ENCODE results near the gene ADIRF.
"Not testable (repeated sequence)": the region's sequence is repeated elsewhere in the genome, so short reads cannot be mapped to it uniquely, and the experiment has no call there.

The ADIRF gene

GRCh38 chr10:86981020-86981419 is 12.7 kb downstream of the ADIRF start:
- DNase-seq, result not testable (repeated sequence)

- no peak for DNase-seq
Measured at GRCh38 chr10:86981716-86982115, 13.4 kb downstream of the ADIRF start.

GRCh38 chr10:86984498-86984897 is 16.2 kb downstream of the ADIRF start:
- not testable (repeated sequence) for DNase-seq

GRCh38 chr10:86988520-86988919 is 20.2 kb downstream of the ADIRF start:
- DNase-seq, result no peak

GRCh38 chr10:86991362-86991761 is 23.1 kb downstream of the ADIRF start:
- DNase-seq, result not testable (repeated sequence)

- DNase-seq, result no peak
Measured at GRCh38 chr10:86992456-86992855, 24.2 kb downstream of the ADIRF start.

GRCh38 chr10:86992929-86993328 is 24.6 kb downstream of the ADIRF start:
- DNase-seq, result no peak

- not testable (repeated sequence) for DNase-seq
Measured at GRCh38 chr10:86999802-87000403, 31.6 kb downstream of the ADIRF start.

- no peak for DNase-seq
Measured at GRCh38 chr10:87000491-87000890, 32.2 kb downstream of the ADIRF start.

- DNase-seq, result not testable (repeated sequence)
Measured at GRCh38 chr10:87007124-87007523, 38.8 kb downstream of the ADIRF start.

GRCh38 chr10:87007674-87008073 is 39.4 kb downstream of the ADIRF start:
- DNase-seq, result not testable (repeated sequence)

- not testable (repeated sequence) for DNase-seq
Measured at GRCh38 chr10:87008303-87008702, 40.0 kb downstream of the ADIRF start.

- not testable (repeated sequence) for DNase-seq
Measured at GRCh38 chr10:87009134-87009696, 40.9 kb downstream of the ADIRF start.

- DNase-seq, result not testable (repeated sequence)
Measured at GRCh38 chr10:87013528-87013927, 45.2 kb downstream of the ADIRF start.

- not testable (repeated sequence) for DNase-seq
Measured at GRCh38 chr10:87014986-87015716, 46.9 kb downstream of the ADIRF start.

- not testable (repeated sequence) for DNase-seq
Measured at GRCh38 chr10:87018127-87018526, 49.8 kb downstream of the ADIRF start.

GRCh38 chr10:87019066-87019465 is 50.8 kb downstream of the ADIRF start:
- not testable (repeated sequence) for DNase-seq

GRCh38 chr10:87019504-87019903 is 51.2 kb downstream of the ADIRF start:
- DNase-seq, result not testable (repeated sequence)

- DNase-seq, result not testable (repeated sequence)
Measured at GRCh38 chr10:87020056-87020455, 51.8 kb downstream of the ADIRF start, which contains the start of gene FAM25A. FAM25A (plus strand) TSS chr10:87020294; CDS start chr10:87020325, 31 bp downstream.

Measured in CD4-positive, alpha-beta T cell treated with Interleukin-17A for 4 hours (primary cell).